NAMALWA (cell line): Measurements from ENCODE around the gene CYP26B1.
"Not testable (repeated sequence)": the region's sequence is repeated elsewhere in the genome, so short reads cannot be mapped to it uniquely, and the experiment has no call there.

Experiments used
- DNase-seq: peaks from one replicate; pipeline ENCODE4 v3.0.0-alpha.2; 2015; ENCODE audit warnings: low spot score

Gene CYP26B1

GRCh38 chr2:72109291-72109690 lies 38.4 kb downstream of the CYP26B1 start:
- no peak for DNase-seq

- no peak for DNase-seq
Measured at GRCh38 chr2:72108121-72108520, 39.5 kb downstream of the CYP26B1 start.

GRCh38 chr2:72106978-72107377 lies 40.7 kb downstream of the CYP26B1 start:
- no peak for DNase-seq

- DNase-seq: no peak
Measured at GRCh38 chr2:72104821-72105588, 42.7 kb downstream of the CYP26B1 start.

GRCh38 chr2:72103690-72104089 lies 44.0 kb downstream of the CYP26B1 start:
- no peak for DNase-seq

- no peak for DNase-seq
Measured at GRCh38 chr2:72103161-72103560, 44.5 kb downstream of the CYP26B1 start.

GRCh38 chr2:72098935-72099334 lies 48.7 kb downstream of the CYP26B1 start:
- DNase-seq: no peak

GRCh38 chr2:72097276-72097675 lies 50.4 kb downstream of the CYP26B1 start:
- no peak for DNase-seq

GRCh38 chr2:72096181-72096580 lies 51.5 kb downstream of the CYP26B1 start:
- DNase-seq: no peak

GRCh38 chr2:72095364-72095763 lies 52.3 kb downstream of the CYP26B1 start:
- no peak for DNase-seq

GRCh38 chr2:72094701-72095100 lies 53.0 kb downstream of the CYP26B1 start:
- DNase-seq: no peak

- DNase-seq: no peak
Measured at GRCh38 chr2:72092111-72092510, 55.6 kb downstream of the CYP26B1 start.

- no peak for DNase-seq
Measured at GRCh38 chr2:72090781-72091482, 56.7 kb downstream of the CYP26B1 start.

- no peak for DNase-seq
Measured at GRCh38 chr2:72090271-72090720, 57.4 kb downstream of the CYP26B1 start.

- no peak for DNase-seq
Measured at GRCh38 chr2:72089537-72089936, 58.1 kb downstream of the CYP26B1 start.

- no peak for DNase-seq
Measured at GRCh38 chr2:72089028-72089427, 58.6 kb downstream of the CYP26B1 start.

GRCh38 chr2:72086871-72087633 lies 60.6 kb downstream of the CYP26B1 start:
- not testable (repeated sequence) for DNase-seq

GRCh38 chr2:72085513-72085912 lies 62.1 kb downstream of the CYP26B1 start:
- DNase-seq: no peak

- DNase-seq: no peak
Measured at GRCh38 chr2:72085036-72085435, 62.6 kb downstream of the CYP26B1 start.

GRCh38 chr2:72084584-72084976 lies 63.1 kb downstream of the CYP26B1 start:
- no peak for DNase-seq

- DNase-seq: no peak
Measured at GRCh38 chr2:72083751-72084583, 63.7 kb downstream of the CYP26B1 start.

GRCh38 chr2:72082887-72083286 lies 64.8 kb downstream of the CYP26B1 start:
- DNase-seq: no peak
